SK-N-SH treated with all-trans-retinoic acid at 6 μM for 48 hours (cell line): Measurements from ENCODE around the gene ZNF57.

Source experiments
- ATAC-seq: fragments of 200-7000 bp; cut with Tn5 transposase; 3 replicates; pipeline ENCODE4 v1.9.1; 2020; ENCODE audit warnings: mild to moderate bottlenecking, moderate library complexity
- ARNTL ChIP-seq: fragments of 450-650 bp; formaldehyde crosslinking; IDR thresholded peaks from 2 replicates; pipeline ENCODE4 v1.5.0; 2020; ENCODE audit warnings: low read depth, mild to moderate bottlenecking, moderate library complexity, borderline replicate concordance
- BACH2 ChIP-seq: fragments of 250-450 bp; sonication (Bioruptor Pico); IDR thresholded peaks from 2 replicates; pipeline ENCODE4 v1.9.0; 2021; ENCODE audit warnings: mild to moderate bottlenecking, borderline replicate concordance
- CSDC2 ChIP-seq: fragments of 250-450 bp; sonication (Bioruptor Pico); IDR thresholded peaks from 2 replicates; pipeline ENCODE4 v1.5.0; 2020; ENCODE audit warnings: mild to moderate bottlenecking, moderate library complexity
- ESRRG ChIP-seq: fragments of 250-450 bp; sonication (Bioruptor Pico); IDR thresholded peaks from 2 replicates; pipeline ENCODE4 v1.6.1; 2021; ENCODE audit warnings: mild to moderate bottlenecking
- GLIS3 ChIP-seq: fragments of 250-450 bp; sonication (Bioruptor Pico); IDR thresholded peaks from 2 replicates; pipeline ENCODE4 v1.5.0; 2020; ENCODE audit warnings: mild to moderate bottlenecking, moderate library complexity
- ISL1 ChIP-seq: fragments of 250-450 bp; sonication (Bioruptor Pico); IDR thresholded peaks from 2 replicates; pipeline ENCODE4 v2.1.2; 2022; ENCODE audit warnings: mild to moderate bottlenecking, moderate library complexity
- OSR1 ChIP-seq: fragments of 250-450 bp; sonication (Bioruptor Pico); IDR thresholded peaks from 2 replicates; pipeline ENCODE4 v1.8.0; 2022; ENCODE audit warnings: moderate library complexity, mild to moderate bottlenecking, inconsistent platforms
- POU6F1 ChIP-seq: fragments of 250-450 bp; sonication (Bioruptor Pico); IDR thresholded peaks from 2 replicates; pipeline ENCODE4 v1.8.0; 2021; ENCODE audit warnings: low read depth, mild to moderate bottlenecking, moderate library complexity, borderline replicate concordance
- PPARA ChIP-seq: fragments of 250-450 bp; sonication (Bioruptor Pico); IDR thresholded peaks from 2 replicates; pipeline ENCODE4 v1.5.0; 2020; ENCODE audit warnings: mild to moderate bottlenecking, borderline replicate concordance
- RARB ChIP-seq: fragments of 250-450 bp; sonication (Bioruptor Pico); IDR thresholded peaks from 2 replicates; pipeline ENCODE4 v1.8.0; 2021; ENCODE audit warnings: mild to moderate bottlenecking, moderate library complexity
- SNAI2 ChIP-seq: fragments of 250-450 bp; sonication (Bioruptor Pico); IDR thresholded peaks from 2 replicates; pipeline ENCODE4 v1.5.0; 2020; ENCODE audit warnings: mild to moderate bottlenecking, moderate library complexity
- TCF4 ChIP-seq: fragments of 250-450 bp; sonication (Bioruptor Pico); IDR thresholded peaks from 2 replicates; pipeline ENCODE4 v1.8.0; 2021; ENCODE audit warnings: mild to moderate bottlenecking, moderate library complexity, borderline replicate concordance
- TOX ChIP-seq: fragments of 250-450 bp; sonication (Bioruptor Pico); IDR thresholded peaks from 2 replicates; pipeline ENCODE4 v1.8.0; 2021; ENCODE audit warnings: mild to moderate bottlenecking, moderate library complexity, borderline replicate concordance
- TSHZ2 ChIP-seq: fragments of 250-450 bp; sonication (Bioruptor Pico); IDR thresholded peaks from 2 replicates; pipeline ENCODE4 v1.5.0; 2020; ENCODE audit warnings: mild to moderate bottlenecking, moderate library complexity
- ZC3H10 ChIP-seq: fragments of 250-450 bp; sonication (Bioruptor Pico); IDR thresholded peaks from 2 replicates; pipeline ENCODE4 v1.5.1; 2021; ENCODE audit warnings: mild to moderate bottlenecking, moderate library complexity
- ZFP3 ChIP-seq: fragments of 250-450 bp; sonication (Bioruptor Pico); IDR thresholded peaks from 2 replicates; pipeline ENCODE4 v1.5.0; 2020; ENCODE audit warnings: mild to moderate bottlenecking, moderate library complexity
- ZFP30 ChIP-seq: fragments of 450-650 bp; formaldehyde crosslinking; IDR thresholded peaks from 2 replicates; pipeline ENCODE4 v1.5.0; 2022; ENCODE audit warnings: mild to moderate bottlenecking, moderate library complexity
- ZNF565 ChIP-seq: fragments of 450-650 bp; formaldehyde crosslinking; conservative IDR thresholded peaks from 2 replicates; pipeline ENCODE4 v1.5.0; 2020; ENCODE audit warnings: low read depth, mild to moderate bottlenecking, moderate library complexity
- ZNF70 ChIP-seq: fragments of 450-650 bp; formaldehyde crosslinking; IDR thresholded peaks from 2 replicates; pipeline ENCODE4 v1.5.0; 2020; ENCODE audit warnings: mild to moderate bottlenecking, moderate library complexity
- ZNF8 ChIP-seq: fragments of 450-650 bp; formaldehyde crosslinking; IDR thresholded peaks from 2 replicates; pipeline ENCODE4 v1.5.0; 2020; ENCODE audit warnings: mild to moderate bottlenecking, moderate library complexity
- TF ChIP-seq, protein P1 (sequence below): fragments of 250-450 bp; sonication (Bioruptor Pico); IDR thresholded peaks from 2 replicates; pipeline ENCODE4 v1.5.1; 2020; ENCODE audit warnings: low read depth, mild to moderate bottlenecking, moderate library complexity
- TF ChIP-seq, protein P2 (sequence below): fragments of 250-450 bp; sonication (Bioruptor Pico); IDR thresholded peaks from 2 replicates; pipeline ENCODE4 v1.5.1; 2021; ENCODE audit warnings: mild to moderate bottlenecking, moderate library complexity
- TF ChIP-seq, protein P3 (sequence below): fragments of 250-450 bp; sonication (Bioruptor Pico); IDR thresholded peaks from 2 replicates; pipeline ENCODE4 v1.8.0; 2020; ENCODE audit warnings: mild to moderate bottlenecking, moderate library complexity, borderline replicate concordance

The ZNF57 gene

GRCh38 chr19:2960120-2960519 is 59.4 kb downstream of the ZNF57 start:
- ATAC-seq: no peak
- TF ChIP-seq, protein P1, sequence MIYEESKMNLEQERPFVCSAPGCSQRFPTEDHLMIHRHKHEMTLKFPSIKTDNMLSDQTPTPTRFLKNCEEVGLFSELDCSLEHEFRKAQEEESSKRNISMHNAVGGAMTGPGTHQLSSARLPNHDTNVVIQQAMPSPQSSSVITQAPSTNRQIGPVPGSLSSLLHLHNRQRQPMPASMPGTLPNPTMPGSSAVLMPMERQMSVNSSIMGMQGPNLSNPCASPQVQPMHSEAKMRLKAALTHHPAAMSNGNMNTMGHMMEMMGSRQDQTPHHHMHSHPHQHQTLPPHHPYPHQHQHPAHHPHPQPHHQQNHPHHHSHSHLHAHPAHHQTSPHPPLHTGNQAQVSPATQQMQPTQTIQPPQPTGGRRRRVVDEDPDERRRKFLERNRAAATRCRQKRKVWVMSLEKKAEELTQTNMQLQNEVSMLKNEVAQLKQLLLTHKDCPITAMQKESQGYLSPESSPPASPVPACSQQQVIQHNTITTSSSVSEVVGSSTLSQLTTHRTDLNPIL: no peak
- TF ChIP-seq TCF4 (no peak), TOX (CRISPR knock-in tag) (no peak), ZNF70 (CRISPR knock-in tag) (no peak), ZNF565 (CRISPR knock-in tag) (no peak), ARNTL (CRISPR knock-in tag) (no peak), BACH2 (CRISPR knock-in tag) (no peak), ISL1 (no peak), PPARA (CRISPR knock-in tag) (no peak), RARB (no peak), OSR1 (CRISPR knock-in tag) (no peak), TSHZ2 (CRISPR knock-in tag) (no peak)
- TF ChIP-seq, protein P2, sequence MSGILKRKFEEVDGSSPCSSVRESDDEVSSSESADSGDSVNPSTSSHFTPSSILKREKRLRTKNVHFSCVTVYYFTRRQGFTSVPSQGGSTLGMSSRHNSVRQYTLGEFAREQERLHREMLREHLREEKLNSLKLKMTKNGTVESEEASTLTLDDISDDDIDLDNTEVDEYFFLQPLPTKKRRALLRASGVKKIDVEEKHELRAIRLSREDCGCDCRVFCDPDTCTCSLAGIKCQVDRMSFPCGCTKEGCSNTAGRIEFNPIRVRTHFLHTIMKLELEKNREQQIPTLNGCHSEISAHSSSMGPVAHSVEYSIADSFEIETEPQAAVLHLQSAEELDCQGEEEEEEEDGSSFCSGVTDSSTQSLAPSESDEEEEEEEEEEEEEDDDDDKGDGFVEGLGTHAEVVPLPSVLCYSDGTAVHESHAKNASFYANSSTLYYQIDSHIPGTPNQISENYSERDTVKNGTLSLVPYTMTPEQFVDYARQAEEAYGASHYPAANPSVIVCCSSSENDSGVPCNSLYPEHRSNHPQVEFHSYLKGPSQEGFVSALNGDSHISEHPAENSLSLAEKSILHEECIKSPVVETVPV (CRISPR knock-in tag): no peak
- TF ChIP-seq, protein P3, sequence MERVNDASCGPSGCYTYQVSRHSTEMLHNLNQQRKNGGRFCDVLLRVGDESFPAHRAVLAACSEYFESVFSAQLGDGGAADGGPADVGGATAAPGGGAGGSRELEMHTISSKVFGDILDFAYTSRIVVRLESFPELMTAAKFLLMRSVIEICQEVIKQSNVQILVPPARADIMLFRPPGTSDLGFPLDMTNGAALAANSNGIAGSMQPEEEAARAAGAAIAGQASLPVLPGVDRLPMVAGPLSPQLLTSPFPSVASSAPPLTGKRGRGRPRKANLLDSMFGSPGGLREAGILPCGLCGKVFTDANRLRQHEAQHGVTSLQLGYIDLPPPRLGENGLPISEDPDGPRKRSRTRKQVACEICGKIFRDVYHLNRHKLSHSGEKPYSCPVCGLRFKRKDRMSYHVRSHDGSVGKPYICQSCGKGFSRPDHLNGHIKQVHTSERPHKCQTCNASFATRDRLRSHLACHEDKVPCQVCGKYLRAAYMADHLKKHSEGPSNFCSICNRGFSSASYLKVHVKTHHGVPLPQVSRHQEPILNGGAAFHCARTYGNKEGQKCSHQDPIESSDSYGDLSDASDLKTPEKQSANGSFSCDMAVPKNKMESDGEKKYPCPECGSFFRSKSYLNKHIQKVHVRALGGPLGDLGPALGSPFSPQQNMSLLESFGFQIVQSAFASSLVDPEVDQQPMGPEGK (CRISPR knock-in tag): no peak
- TF ChIP-seq, all 23 proteins: peak for 0

DNA sequence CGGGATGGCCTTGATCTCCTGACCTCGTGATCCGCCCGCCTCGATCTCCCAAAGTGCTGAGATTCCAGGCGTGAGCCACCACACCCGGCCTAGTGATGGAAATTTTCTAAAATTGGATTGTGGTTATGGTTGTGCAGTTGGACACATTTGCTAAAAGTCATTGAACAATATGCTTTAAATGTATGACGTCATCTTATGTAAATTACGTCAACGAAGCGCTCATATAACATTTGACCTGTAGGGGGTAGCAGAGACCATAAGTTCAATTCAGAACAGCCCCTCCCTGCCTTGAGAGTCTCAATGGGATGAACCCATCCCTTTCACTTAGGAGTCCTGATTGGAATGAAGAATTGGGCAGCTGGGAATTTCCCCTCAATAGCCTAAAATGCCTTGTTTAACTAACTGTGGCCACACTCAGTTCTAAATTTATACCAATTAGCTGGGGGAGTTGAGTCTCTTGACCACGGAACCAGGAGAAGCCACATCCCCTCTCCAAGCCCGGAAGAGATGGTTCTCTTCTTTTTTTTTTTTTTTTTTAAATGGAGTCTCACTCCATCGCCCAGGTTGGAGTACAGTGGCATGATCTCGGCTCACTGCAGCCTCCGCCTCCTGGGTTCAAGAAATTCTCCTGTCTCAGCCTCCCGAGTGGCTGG is 61.4 kb downstream of the ZNF57 start:
- peak; percentile 88 for ATAC-seq
- TF ChIP-seq ZNF70 (CRISPR knock-in tag) (peak; percentile 76), TOX (CRISPR knock-in tag) (no peak), OSR1 (CRISPR knock-in tag) (no peak), POU6F1 (CRISPR knock-in tag) (no peak), PPARA (CRISPR knock-in tag) (peak; percentile 98), TCF4 (no peak), ARNTL (CRISPR knock-in tag) (peak; percentile 86; the same call in 1 of the 2 replicates), ZFP30 (CRISPR knock-in tag) (peak; percentile 73), ZNF8 (peak; percentile 28; the same call in 1 of the 2 replicates), GLIS3 (CRISPR knock-in tag) (no peak), BACH2 (CRISPR knock-in tag) (peak; percentile 92), SNAI2 (peak; percentile 94), ZNF565 (CRISPR knock-in tag) (peak; percentile 97), RARB (no peak), TSHZ2 (CRISPR knock-in tag) (peak; percentile 92), ZFP3 (CRISPR knock-in tag) (peak; percentile 89), ESRRG (CRISPR knock-in tag) (no peak), ZC3H10 (CRISPR knock-in tag) (no peak), ISL1 (no peak), CSDC2 (CRISPR knock-in tag) (peak; percentile 98)
- TF ChIP-seq, protein P1: peak; percentile 98
- TF ChIP-seq, protein P2 (CRISPR knock-in tag): no peak
